ENCODE results near the gene C5orf15.
A peak's percentile ranks its signal among the peaks of the same experiment; 100 is the strongest.
"Not testable (repeated sequence)": the region's sequence is repeated elsewhere in the genome, so short reads cannot be mapped to it uniquely, and the experiment has no call there.

C5orf15 gene

DNA sequence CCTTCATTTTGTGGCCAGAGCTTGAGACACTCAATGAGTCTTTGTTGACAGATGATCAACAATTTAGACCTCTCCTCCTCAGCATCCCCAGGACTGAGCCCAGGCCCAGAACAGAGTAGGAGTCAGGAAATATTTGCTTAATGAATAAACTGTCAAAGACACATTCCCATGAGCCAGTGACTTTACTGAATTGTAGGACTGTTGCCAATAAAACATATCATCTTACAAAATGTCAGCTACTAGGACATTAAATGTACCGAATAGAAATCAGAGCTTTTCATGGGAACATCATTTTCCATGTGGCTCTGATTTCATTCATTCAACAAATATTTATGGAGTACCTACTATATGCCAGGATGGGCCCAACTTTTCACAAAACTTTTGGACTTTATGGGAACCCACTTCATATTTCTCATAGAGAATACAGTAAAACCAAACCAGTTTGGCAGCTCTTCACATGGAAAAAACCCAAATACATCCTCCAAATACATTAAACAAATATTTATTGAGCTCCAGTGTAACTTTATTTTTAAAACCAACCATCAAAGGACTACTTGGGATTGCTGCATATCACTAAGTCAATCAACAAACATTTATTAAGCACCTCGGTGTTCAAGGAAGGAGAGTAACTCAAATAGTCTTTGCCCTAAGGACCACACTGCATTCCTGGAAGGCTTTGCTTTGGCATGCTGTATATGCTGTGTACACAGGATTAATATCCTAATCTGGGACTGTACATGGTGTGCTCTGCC is 24.9 kb upstream of the C5orf15 start:
- DNase-seq: no peak

DNA sequence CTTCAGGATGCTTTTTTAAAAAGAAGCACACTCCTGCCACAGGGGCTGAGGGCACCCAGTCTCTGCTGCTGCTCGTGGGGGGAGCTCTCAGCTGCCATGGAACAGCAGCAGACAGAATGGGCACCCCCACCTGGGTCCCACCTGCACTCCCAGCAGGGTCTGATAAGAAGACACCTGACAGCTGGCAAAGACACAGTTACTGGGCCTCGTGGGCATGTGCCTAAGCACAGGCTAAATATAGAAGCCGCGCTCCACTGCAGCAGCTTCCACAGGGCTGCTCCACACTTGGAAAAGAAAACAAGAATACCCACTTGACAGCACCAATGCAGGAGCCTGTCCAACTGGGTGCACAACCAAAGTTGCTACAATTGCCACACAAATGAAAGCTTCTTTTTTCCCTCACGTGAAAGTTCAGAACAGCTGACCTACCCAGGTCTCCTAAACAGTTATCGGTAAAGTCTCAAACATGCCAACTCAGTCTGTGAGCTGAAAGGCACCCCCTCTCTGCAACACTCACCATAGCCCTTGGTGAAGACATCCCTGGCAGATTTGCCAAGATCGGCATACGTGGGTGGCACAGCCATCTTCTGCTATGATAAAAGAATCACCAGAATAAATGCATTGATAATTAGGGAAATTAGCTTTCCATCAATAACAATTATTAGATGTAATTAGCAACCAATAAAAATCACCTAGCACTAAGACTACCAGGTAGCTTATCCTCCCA is 24.2 kb upstream of the C5orf15 start:
- peak; percentile 16 for DNase-seq

DNA sequence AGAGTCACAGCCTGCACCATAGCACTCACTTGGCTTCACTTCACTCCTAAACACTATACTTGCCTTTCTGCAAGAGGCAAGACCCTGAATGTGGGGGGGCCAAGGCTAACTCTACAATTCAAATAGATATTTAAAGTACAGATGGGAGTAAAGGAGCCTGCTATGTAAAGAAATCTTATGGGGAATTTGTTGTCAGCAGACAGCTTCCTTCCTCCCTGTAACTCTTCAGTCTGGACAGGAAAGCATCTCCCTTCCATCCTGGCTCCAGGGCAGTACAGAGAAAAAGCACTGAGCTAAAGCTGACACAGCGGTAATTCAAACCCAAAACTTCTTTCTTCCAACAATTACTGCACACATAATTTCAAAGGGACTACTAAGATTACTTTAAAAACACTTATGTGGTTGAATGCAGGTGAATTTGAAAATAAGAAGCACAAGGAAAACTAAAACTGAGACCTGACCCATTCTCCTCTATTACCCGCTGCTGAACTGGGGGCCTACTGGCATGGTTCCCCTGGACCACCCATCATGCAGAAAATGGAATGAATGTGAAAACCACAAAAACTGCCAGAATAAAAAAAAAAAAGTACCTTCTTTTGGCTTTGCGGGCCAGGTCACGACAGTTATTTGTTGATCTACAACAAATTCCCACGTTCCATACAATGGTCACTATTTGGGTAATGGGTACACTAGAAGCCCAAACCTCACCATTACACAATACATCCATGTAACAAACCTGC is 22.9 kb upstream of the C5orf15 start:
- no peak for DNase-seq

DNA sequence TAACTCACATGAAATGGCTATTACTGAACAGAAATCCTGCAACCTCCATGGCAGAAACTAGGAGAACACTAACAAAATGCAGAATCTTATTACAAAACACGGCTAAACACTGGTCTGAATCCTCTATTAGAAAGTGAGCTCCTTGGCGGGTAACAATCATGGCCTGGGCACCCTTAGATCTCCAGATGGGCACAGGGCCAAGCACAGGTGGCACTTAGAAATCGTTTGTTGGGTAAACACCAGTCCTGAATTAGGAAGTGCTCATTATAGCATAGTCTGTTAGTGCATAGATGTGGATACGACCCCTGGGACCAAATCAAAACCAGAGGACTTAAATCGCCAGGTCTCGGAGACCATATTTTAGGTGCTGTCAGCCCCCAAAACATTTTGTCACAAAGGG is 22.0 kb upstream of the C5orf15 start:
- peak; percentile 55 for DNase-seq

DNA sequence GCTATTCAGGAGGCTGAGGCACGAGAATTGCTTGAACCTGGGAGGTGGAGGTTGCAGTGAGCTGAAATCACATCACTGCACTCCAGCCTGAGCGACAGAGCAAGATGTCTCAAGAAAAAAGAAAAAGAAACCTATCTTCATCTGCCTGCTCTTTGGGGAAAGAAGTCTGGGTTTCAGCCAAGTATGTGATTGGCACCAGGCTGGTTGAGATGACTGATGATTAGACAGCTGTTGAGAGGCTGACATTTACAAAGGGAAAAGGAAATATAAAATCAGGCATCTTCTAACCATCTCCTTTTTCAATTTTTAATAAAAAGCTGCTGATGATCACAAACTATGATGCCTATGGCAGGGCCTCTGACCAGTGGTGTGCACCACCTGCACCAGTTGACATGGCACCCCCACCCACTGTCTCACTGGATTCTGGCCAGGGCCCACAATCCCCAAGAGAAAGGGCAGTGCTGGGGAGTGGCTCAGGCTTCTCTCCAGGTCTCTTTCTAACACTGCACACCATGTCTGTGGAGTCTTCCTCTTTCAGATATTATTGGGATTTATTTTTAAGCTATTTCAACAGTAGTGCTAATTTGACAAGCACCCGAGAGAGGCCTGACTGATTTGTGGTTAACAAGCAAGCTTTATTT is 17.2 kb upstream of the C5orf15 start:
- DNase-seq: no peak

DNA sequence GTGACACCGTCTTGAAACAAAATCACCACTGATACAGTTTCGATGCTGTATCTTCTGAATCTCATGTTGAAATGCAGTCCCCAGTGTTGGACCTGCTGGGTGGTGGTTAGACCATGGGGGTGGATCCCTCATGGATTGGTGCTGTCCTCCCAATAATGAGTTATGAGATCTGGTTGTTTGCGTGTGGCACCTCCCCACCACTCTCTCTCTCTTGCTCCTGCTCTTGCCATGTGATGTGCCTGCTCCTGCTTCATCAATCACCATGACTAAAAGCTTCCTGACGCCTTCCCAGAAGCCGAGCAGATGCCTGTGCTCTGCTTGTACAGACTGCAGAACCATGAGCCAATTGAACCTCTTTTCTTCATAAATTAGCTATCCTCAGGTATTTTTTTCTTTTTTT is 15.2 kb upstream of the C5orf15 start:
- DNase-seq: no peak

DNA sequence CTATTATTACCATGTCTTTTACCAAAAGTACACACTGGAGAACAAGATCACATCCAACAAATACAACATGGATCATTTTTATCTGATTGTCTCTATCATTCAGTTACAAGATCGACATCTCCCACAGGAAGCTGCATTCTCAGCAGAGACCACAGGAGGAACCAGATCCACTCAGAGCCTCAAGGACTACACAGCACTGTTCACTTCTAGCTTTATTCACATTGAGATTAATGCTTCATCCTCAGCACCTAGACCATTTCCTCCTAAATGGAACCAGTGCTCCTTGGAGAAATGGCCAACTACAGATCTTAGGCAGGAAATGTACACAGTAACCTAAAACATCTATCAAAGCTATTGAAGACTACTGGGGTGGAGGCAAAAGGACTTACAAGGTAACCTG is 13.3 kb upstream of the C5orf15 start:
- no peak for DNase-seq

DNA sequence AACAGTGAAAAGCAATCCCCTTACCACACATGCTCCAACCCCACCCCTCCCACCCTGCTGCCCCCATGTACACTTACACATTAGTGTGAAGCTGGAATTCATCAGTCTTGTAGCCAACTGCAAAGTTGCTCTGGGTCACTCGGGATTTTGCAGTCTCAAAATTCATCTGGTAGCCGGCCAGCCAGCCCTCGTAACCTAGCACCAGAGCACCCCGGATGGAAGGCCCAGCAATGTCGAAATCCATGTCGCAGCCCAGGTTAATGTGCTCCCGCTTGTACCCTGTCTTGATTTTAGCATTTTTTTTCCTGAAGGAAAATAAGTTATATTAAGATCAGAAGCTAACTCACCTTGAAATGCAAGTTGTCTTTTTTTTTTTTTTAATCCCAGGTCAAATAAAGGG is 12.2 kb upstream of the C5orf15 start:
- no peak for DNase-seq

DNA sequence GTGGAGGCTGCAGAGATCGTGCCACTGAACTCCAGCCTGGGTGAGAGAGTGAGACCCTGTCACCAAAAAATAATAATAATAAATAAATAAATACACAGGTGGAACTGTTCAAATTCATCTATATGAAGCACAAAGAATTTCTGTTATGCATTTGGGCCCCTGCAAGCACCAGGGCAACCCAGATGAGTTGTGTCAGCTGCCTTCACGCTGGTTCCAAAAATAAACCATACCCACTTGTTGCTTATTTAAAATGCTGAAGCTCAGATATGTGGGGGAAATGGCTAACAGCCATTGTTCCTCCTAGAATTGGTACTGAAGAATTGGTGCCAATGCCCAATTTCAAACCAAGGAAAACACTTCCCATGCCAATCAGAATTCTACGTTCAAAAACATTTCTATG is 10.5 kb upstream of the C5orf15 start:
- no peak for DNase-seq

DNA sequence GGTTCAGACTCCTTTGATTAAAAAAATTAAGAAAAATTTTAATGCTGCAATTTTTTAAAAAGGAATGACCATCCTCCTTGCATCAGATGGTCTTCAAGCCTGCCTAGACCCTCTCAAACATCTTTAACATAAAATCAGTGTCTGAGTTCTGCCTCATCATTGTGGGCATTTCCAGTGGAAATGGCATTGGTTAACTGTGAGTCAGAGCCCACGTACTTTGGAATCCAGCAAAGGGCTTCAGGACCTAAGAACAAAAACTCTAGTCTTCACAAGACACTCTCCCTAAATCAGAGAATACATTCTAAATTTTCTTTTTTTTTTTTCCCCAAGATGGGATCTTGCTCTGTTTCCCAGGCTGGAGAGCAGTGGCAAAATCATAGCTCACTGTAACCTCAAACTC is 9.4 kb upstream of the C5orf15 start:
- DNase-seq: no peak

DNA sequence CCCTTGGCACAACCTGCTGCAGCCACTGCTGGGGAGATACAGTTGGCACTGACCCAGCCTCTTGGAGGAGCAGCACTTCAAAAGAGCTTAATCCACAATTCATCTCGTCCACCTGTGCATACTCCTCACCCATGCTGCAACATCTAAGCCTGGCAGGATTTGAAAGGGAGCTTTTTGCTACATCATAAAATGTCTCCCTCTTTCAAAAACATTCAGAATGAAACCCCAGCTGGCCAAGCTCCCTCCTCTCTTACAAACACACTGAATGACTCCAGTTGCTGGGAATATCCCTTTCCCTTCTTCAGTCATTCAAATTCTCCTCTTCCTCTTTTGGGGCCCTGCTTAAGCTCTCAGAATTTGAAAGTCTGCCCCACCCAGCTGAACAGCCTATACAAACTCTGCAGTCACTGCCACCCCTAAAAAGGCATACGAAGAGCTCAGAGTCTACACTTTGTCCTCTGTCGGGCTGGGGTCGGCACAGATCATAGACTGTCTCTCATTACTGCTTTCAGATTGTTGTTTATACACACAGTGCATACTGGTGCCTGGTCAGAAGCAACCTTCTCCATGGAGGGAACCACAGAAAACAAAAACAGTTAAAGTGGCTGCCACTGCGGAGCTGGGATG is 8.8 kb upstream of the C5orf15 start:
- peak; percentile 72 for DNase-seq

DNA sequence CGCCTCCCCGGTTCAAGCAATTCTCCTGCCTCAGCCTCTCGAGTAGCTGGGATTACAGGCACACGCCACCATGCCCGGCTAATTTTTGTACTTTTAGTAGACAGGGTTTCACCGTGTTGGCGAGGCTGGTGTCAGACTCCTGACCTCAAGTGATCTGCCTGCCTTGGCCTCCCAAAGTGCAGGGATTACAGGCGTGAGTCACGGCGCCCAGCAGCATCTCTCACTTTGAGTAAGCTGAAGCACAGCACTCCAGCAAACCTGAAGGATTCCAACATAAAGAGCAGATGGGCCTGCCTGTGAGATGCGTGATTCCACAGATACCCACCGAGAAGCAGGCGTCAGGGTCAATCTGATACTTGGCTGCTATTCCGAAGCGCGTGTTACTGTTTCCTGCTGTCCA is 7.1 kb upstream of the C5orf15 start:
- not testable (repeated sequence) for DNase-seq

DNA sequence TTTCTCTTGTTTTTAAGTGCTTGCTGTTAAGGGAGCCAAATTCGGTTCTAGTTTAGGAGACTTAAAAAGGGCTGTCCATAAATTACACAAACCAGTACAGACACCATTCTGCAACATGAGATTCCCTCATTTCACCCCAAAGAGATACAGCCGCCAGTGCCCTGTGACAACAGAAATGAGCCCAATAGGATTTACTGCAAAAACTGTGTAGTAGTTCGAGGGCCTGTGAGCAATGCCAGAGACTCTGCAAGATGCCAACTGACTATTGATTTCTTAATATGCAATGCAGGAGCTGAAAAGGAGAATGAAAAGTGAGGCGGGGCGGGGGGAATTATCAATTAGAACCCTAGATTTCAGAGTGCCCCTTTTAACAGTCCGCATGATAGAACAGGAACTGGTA is 5.7 kb upstream of the C5orf15 start:
- DNase-seq: no peak

DNA sequence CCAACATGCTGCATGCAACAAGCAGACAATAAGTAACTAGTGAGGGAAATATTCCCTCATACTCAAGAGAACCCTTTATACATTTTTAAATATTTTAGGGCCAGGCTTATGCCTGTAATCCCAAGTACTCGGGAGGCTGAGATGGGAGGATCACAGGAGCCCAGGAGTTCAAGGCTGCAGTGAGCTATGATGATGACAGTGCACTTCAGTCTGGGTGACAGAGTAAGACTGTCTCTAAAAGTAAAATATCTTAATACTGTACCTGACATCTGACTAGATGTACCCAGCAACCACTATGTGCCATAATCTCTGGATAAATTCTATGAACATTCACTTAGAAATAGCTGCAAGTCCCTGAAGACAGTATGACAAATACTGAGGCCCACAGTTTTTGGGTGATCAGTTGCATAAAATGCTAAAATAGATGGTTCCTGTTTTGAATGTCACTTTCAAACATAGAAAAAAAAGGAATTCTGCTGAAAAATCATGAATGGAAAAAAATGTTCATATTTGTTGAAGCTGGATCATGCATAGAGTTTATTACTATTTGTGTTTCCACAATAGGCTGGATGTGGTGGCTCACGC is 2.0 kb upstream of the C5orf15 start:
- DNase-seq: no peak

DNA sequence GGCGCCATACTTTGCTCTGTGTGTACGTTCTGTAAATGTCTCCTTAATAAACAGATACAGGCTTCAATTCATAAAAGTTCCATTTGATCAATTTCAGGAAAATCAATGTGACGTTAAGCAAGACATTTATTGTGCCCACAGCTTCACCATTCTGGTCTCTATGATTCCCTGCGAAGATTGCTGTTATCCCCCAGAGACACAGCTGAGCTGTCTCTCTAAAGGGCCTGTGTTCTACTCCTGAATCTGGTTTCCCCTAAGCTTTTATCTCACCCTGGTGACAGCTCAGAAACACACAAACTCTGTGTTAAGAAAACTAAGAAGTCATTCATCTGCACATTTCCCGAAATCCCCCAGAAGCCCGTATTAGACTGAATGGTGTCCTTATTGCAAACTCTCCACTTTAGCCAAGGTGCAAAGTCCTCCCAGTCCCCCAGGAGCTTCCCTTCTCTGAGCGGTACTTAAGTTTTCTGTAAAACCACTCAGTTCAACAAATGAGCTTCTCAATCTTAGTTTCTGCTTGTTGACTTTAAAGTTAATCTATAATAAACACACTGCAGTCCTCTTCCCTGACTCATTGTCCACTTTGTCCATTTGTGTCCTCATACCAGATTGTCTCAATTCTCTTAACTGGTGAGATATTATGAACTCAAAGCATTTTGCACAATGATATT is 1.4 kb upstream of the C5orf15 start:
- DNase-seq: no peak

DNA sequence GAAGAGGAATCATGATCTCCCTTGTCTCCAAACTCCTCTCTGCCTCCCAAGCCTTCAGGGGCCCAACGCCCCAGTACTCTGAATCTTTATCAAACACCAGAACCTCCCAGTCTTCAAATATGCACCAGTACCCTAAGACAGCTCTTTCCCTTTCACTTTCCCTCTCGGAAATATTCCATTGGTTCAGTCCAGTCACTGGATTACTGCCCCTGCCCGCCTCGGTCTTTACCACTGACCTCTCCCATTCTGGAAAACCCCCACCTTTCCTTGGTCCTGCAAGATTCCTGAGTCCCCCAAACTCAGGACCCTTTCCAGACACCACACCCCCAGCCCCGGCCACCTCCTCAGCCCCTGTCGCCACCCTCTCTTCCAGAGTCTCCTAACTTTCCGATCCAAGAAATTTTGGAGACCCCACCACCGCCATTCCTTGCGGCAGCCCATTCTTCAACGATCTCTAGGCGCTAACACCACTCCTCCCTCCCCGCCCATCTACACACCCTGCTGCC is 674 bp downstream of the C5orf15 start:
- no peak for DNase-seq

DNA sequence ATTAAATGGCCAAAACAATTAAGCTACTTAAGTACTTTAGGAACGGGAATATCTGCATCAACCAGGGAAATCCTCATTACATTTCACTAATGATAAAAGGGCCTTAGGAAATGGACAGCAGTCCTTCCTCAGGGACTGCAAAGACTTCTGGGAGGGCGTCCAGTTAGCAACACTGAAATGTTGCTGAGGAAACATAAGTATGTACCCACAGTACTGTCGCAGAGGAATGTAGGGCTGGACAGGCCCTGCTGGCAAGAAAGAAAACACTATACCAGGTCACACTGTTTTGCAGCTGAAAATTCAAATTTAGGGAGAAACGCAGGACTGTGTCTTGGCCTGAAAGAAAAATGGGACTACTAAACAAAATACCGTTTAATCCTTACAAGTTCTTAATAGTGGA is 1.3 kb downstream of the C5orf15 start:
- no peak for DNase-seq

DNA sequence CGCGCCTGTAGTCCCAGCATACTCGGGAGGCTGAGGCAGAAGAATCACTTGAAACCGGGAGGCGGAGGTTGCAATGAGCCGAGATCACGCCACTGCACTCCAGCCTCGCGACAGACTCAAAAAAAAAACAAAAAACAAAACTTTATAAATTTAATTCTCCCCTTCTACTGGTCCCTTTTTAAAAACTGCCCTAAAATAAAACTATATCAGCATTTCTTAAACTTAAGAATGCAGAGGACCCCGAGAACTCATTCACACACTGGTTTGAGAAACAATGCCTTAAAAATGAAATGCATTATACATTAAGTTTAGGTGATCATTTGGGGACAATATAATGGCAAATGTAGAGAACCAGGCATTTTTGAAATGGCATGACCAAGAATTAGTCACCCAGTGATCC is 2.3 kb downstream of the C5orf15 start:
- no peak for DNase-seq

DNA sequence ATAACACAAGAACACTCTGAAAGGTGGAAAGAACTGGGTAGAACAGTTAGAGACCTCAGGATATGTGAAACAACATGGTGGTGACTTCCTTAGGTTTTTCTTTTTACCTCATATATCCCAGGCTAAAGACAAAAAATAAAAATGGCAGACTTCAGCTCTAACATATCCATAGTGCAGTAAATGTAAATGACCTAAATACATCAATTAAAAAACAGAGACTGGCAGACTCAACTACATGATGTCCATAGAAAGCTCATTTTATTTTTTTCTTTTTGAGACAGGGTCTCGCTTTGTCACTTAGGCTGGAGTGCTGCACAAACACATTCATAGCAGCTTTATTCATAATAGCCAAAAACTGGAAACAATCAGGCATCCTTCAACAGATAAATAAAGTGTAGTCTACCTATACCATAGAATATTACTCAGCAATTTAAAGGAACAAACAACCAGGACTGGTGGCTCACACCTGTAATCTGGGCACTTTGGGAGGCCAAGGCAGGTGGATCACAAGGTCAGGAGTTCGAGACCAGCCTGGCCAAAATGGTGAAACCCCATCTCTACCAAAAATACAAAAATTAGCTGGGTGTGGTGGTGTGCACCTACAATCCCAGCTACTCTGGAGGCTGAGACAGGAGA is 4.8 kb downstream of the C5orf15 start:
- DNase-seq: no peak

DNA sequence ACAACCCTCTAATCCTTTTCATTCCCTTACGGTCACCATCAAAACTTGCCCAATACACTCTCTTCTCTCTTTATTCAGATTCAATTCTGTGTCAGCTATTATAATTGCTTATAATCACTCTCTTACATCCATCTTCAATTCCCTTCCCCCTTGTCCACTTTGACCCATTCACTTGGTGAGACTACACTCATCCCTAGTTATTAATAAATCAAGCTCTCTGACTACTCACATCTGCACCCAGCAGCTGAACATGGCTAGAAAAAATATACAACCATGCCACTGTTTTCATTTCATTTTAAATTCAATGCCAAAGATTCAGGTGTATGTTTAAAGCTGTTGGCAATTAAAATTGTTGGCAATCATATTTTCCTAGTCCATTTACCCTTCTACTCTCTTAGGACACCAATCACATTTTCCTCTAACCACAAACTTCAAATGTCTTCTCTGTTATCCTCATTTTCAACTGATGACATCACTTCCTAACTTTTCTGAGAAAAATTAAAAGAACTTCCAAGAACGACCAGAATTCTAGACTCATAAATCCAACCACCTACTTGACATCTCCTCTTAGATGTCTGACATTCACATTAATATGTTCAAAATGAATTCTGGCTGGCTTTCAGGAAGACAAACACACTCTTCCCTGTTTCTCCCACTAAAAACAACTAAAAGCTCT is 5.5 kb downstream of the C5orf15 start:
- DNase-seq: no peak

DNA sequence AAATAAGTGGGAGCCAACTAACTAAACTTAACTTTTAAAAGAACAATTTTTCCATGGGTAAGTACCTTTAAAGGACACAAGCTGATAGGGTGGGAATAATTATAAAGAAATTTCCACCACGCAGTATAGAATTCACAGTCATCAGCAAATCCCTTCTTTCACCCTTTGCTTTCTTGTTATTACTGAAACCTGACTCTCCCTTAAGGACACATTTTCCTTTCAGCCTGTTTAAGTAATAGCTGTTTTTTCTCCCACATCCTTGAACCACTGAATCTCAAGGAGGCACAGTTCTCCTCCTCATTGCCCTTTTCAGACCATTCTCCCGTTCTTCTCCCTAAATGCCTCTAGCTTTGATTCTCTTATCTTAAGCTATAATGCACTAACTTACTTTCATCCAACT is 6.3 kb downstream of the C5orf15 start:
- no peak for DNase-seq
